ENCODE measurements around the gene DTX2. TPM values are rescaled to one million over a fixed set of nuclear protein-coding genes. Genes with fewer than 3 reads are reported as not detected.
"Not testable (repeated sequence)": the region's sequence is repeated elsewhere in the genome, so short reads cannot be mapped to it uniquely, and the experiment has no call there.

DTX2 gene
- total RNA-seq, 1 experiment from 2014 or later: 51.7 TPM

GRCh38 chr7:76437873-76438272 is 23.6 kb upstream of the DTX2 start:
- H3K9me3 Mint-ChIP-seq (ENCODE audit: low read depth, unreplicated experiment); H3K27me3 Mint-ChIP-seq (ENCODE audit: unreplicated experiment); H3K4me3 Mint-ChIP-seq (ENCODE audit: low read depth, unreplicated experiment); intact Hi-C loops (cut with micrococcal nuclease; ENCODE audit: unreplicated experiment); H3K36me3 Mint-ChIP-seq (ENCODE audit: insufficient read depth, unreplicated experiment); H3K4me1 Mint-ChIP-seq (ENCODE audit: low read depth, unreplicated experiment); BruUV-seq (replicated peaks): not testable (repeated sequence)
- TF ChIP-seq CTCF (IDR thresholded peaks at IDR 0.05; ENCODE audit: unreplicated experiment): peak; percentile 26
- H3K27ac Mint-ChIP-seq (ENCODE audit: unreplicated experiment): peak overlapping the region; percentile 70
- CTCF ChIA-PET: interaction anchor here (0.7 kb wide), 1 partner anchor 15 kb away, joined by 5 read pairs; no protein-coding TSS in a partner anchor
- DNase-seq: peak; percentile 78

GRCh38 chr7:76439120-76439888 is 22.2 kb upstream of the DTX2 start:
- H3K4me3 Mint-ChIP-seq (ENCODE audit: low read depth, unreplicated experiment); BruUV-seq (replicated peaks); H3K4me1 Mint-ChIP-seq (ENCODE audit: low read depth, unreplicated experiment); intact Hi-C loops (cut with micrococcal nuclease; ENCODE audit: unreplicated experiment); DNase-seq; H3K36me3 Mint-ChIP-seq (ENCODE audit: insufficient read depth, unreplicated experiment); H3K9me3 Mint-ChIP-seq (ENCODE audit: low read depth, unreplicated experiment); H3K27me3 Mint-ChIP-seq (ENCODE audit: unreplicated experiment); H3K27ac Mint-ChIP-seq (ENCODE audit: unreplicated experiment): not testable (repeated sequence)
- CTCF ChIA-PET: interaction anchor here (0.5 to 0.6 kb wide), 2 partner anchors 18 to 82 kb away, joined by 4 to 5 read pairs; no protein-coding TSS in a partner anchor

- H3K9me3 Mint-ChIP-seq (ENCODE audit: low read depth, unreplicated experiment); DNase-seq; H3K4me3 Mint-ChIP-seq (ENCODE audit: low read depth, unreplicated experiment); H3K36me3 Mint-ChIP-seq (ENCODE audit: insufficient read depth, unreplicated experiment); H3K4me1 Mint-ChIP-seq (ENCODE audit: low read depth, unreplicated experiment); BruUV-seq (replicated peaks); H3K27me3 Mint-ChIP-seq (ENCODE audit: unreplicated experiment); H3K27ac Mint-ChIP-seq (ENCODE audit: unreplicated experiment); CTCF ChIA-PET; intact Hi-C loops (cut with micrococcal nuclease; ENCODE audit: unreplicated experiment): not testable (repeated sequence)
These were observed 21.1 kb upstream of the DTX2 start for GRCh38 chr7:76440404-76440803.

- H3K4me1 Mint-ChIP-seq (ENCODE audit: low read depth, unreplicated experiment); H3K36me3 Mint-ChIP-seq (ENCODE audit: insufficient read depth, unreplicated experiment); H3K4me3 Mint-ChIP-seq (ENCODE audit: low read depth, unreplicated experiment); DNase-seq; intact Hi-C loops (cut with micrococcal nuclease; ENCODE audit: unreplicated experiment); BruUV-seq (replicated peaks); H3K27ac Mint-ChIP-seq (ENCODE audit: unreplicated experiment); CTCF ChIA-PET; H3K27me3 Mint-ChIP-seq (ENCODE audit: unreplicated experiment); H3K9me3 Mint-ChIP-seq (ENCODE audit: low read depth, unreplicated experiment): not testable (repeated sequence)
These were observed 19.7 kb upstream of the DTX2 start for GRCh38 chr7:76441792-76442191.

- CTCF ChIA-PET; H3K4me3 Mint-ChIP-seq (ENCODE audit: low read depth, unreplicated experiment); H3K36me3 Mint-ChIP-seq (ENCODE audit: insufficient read depth, unreplicated experiment); H3K4me1 Mint-ChIP-seq (ENCODE audit: low read depth, unreplicated experiment); H3K27me3 Mint-ChIP-seq (ENCODE audit: unreplicated experiment); intact Hi-C loops (cut with micrococcal nuclease; ENCODE audit: unreplicated experiment); H3K27ac Mint-ChIP-seq (ENCODE audit: unreplicated experiment); H3K9me3 Mint-ChIP-seq (ENCODE audit: low read depth, unreplicated experiment); DNase-seq; BruUV-seq (replicated peaks): not testable (repeated sequence)
These were observed 18.7 kb upstream of the DTX2 start for GRCh38 chr7:76442664-76443446.

GRCh38 chr7:76443846-76444245 is 17.7 kb upstream of the DTX2 start:
- H3K9me3 Mint-ChIP-seq (ENCODE audit: low read depth, unreplicated experiment); H3K27ac Mint-ChIP-seq (ENCODE audit: unreplicated experiment); H3K4me1 Mint-ChIP-seq (ENCODE audit: low read depth, unreplicated experiment); H3K36me3 Mint-ChIP-seq (ENCODE audit: insufficient read depth, unreplicated experiment); H3K4me3 Mint-ChIP-seq (ENCODE audit: low read depth, unreplicated experiment); DNase-seq; CTCF ChIA-PET; intact Hi-C loops (cut with micrococcal nuclease; ENCODE audit: unreplicated experiment); H3K27me3 Mint-ChIP-seq (ENCODE audit: unreplicated experiment); BruUV-seq (replicated peaks): not testable (repeated sequence)

GRCh38 chr7:76445577-76446008 is 15.9 kb upstream of the DTX2 start:
- CTCF ChIA-PET; intact Hi-C loops (cut with micrococcal nuclease; ENCODE audit: unreplicated experiment); H3K9me3 Mint-ChIP-seq (ENCODE audit: low read depth, unreplicated experiment); H3K4me3 Mint-ChIP-seq (ENCODE audit: low read depth, unreplicated experiment); H3K27ac Mint-ChIP-seq (ENCODE audit: unreplicated experiment); BruUV-seq (replicated peaks); H3K4me1 Mint-ChIP-seq (ENCODE audit: low read depth, unreplicated experiment); H3K27me3 Mint-ChIP-seq (ENCODE audit: unreplicated experiment); H3K36me3 Mint-ChIP-seq (ENCODE audit: insufficient read depth, unreplicated experiment): not testable (repeated sequence)
- DNase-seq: peak; percentile 34

GRCh38 chr7:76457017-76457416 is 4.5 kb upstream of the DTX2 start:
- H3K4me3 Mint-ChIP-seq (ENCODE audit: low read depth, unreplicated experiment); H3K36me3 Mint-ChIP-seq (ENCODE audit: insufficient read depth, unreplicated experiment); H3K27ac Mint-ChIP-seq (ENCODE audit: unreplicated experiment); intact Hi-C loops (cut with micrococcal nuclease; ENCODE audit: unreplicated experiment); CTCF ChIA-PET; H3K27me3 Mint-ChIP-seq (ENCODE audit: unreplicated experiment); BruUV-seq (replicated peaks); DNase-seq; H3K4me1 Mint-ChIP-seq (ENCODE audit: low read depth, unreplicated experiment); H3K9me3 Mint-ChIP-seq (ENCODE audit: low read depth, unreplicated experiment): not testable (repeated sequence)

- H3K9me3 Mint-ChIP-seq (ENCODE audit: low read depth, unreplicated experiment); H3K4me1 Mint-ChIP-seq (ENCODE audit: low read depth, unreplicated experiment); H3K36me3 Mint-ChIP-seq (ENCODE audit: insufficient read depth, unreplicated experiment); intact Hi-C loops (cut with micrococcal nuclease; ENCODE audit: unreplicated experiment); H3K27me3 Mint-ChIP-seq (ENCODE audit: unreplicated experiment); CTCF ChIA-PET; H3K4me3 Mint-ChIP-seq (ENCODE audit: low read depth, unreplicated experiment); H3K27ac Mint-ChIP-seq (ENCODE audit: unreplicated experiment); BruUV-seq (replicated peaks): not testable (repeated sequence)
- peak; percentile 69 for DNase-seq
These were observed 3.0 kb upstream of the DTX2 start for GRCh38 chr7:76458504-76458903.
